Activated T-cell treated with anti-CD3 and anti-CD28 coated beads, Interleukin-2, amount 50 U/mL, for 72 hours (primary cell): Measurements from ENCODE around the gene CRISPLD2. TPM values are rescaled to one million over a fixed set of nuclear protein-coding genes. Genes with fewer than 3 reads are reported as not detected.

ENCODE experiments used
- ATAC-seq, 2 donors: fragments of 150-1000 bp; cut with Tn5 transposase; replicated peaks in 1 of 2; 2 replicates each; pipeline ENCODE4 v1.10.0; 2021; ENCODE audit warnings: moderate library complexity in 2 of 2, mild to moderate bottlenecking in 1 of 2
- DNase-seq, 2 donors: peaks; one replicate each; pipeline ENCODE4 v3.0.0; 2021 to 2022; ENCODE audit warnings: mixed read lengths in 1 of 2
- H3K27ac Mint-ChIP-seq: one replicate; pipeline ENCODE4 v1.8.0; 2022; ENCODE audit warnings: mild to moderate bottlenecking, moderate library complexity, mixed read lengths
- H3K27me3 Mint-ChIP-seq: one replicate; pipeline ENCODE4 v1.8.0; 2022; ENCODE audit warnings: low read depth, mixed read lengths
- H3K36me3 Mint-ChIP-seq, 2 donors: one replicate each; pipeline ENCODE4 v1.8.0; 2022; ENCODE audit warnings: mixed read lengths in 2 of 2, mild to moderate bottlenecking in 1 of 2; ENCODE audit not compliant: insufficient read depth in 2 of 2
- H3K4me1 Mint-ChIP-seq: one replicate; pipeline ENCODE4 v1.8.0; 2022; ENCODE audit warnings: low read depth, mixed read lengths
- H3K4me3 Mint-ChIP-seq, 2 donors: one replicate each; pipeline ENCODE4 v1.8.0; 2022; ENCODE audit warnings: mild to moderate bottlenecking in 2 of 2, mixed read lengths in 2 of 2, moderate library complexity in 2 of 2
- H3K9me3 Mint-ChIP-seq, 2 donors: one replicate each; pipeline ENCODE4 v1.8.0; 2022; ENCODE audit warnings: mixed read lengths in 2 of 2
- total RNA-seq, 2 donors: library from RNA; stranded (reverse); gene quantifications; one replicate each; pipeline ENCODE4 v1.2.3, GENCODE V29; 2022

Gene CRISPLD2
- total RNA-seq, 2 donors from 2014 or later: 0.38 to 0.51 TPM

GRCh38 chr16:84841787-84842300 lies 22.1 kb downstream of the CRISPLD2 start:
- Mint-ChIP-seq H3K4me1 (peaks cover 5% of the 10 kb centered on the region), H3K27ac (no peak overlapping the region), H3K36me3 (no peaks in the 10 kb centered on the region), H3K9me3 (no peaks in the 10 kb centered on the region), H3K27me3 (peaks cover 20% of the 10 kb centered on the region), H3K4me3 (peak overlapping the region in 1 of 2 donors; percentile 57)
- no peak for ATAC-seq
- DNase-seq: no peak

DNA sequence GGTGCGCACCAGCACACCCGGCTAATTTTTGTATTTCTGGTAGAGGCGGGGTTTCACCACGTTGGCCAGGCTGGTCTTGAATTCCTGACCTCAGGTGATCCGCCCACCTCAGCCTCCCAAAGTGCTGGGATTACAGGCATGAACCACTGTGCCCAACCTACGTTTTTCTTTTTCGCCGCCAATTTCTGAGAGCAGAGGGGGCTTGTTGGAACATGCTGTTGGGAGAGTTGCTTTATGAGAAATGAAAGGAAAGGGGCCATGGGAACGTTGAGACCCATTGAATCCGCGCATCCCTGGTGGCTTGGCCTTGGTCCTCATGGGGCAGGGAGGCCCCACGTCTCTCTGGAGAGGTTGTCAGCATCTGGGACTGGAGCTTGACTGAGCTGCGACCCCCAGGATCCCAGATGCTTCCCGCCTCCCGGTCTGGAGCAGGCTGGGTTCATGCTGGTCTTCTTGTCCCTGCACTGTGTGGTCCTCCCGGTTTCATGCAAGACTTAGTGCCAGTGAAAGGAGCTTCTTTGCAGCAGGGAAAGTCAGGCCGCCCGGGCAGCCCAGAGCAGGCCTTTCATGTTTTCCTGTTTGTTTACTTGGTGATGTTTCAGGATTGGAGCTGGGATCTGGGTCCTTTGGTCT lies 22.8 kb downstream of the CRISPLD2 start:
- no peak overlapping the region for H3K27ac Mint-ChIP-seq
- no peak for DNase-seq
- peak overlapping the region in 1 of 2 donors; percentile 29 for H3K4me3 Mint-ChIP-seq
- ATAC-seq: no peak
- peaks cover 20% of the 10 kb centered on the region for H3K27me3 Mint-ChIP-seq
- H3K4me1 Mint-ChIP-seq: peaks cover 5% of the 10 kb centered on the region
- no peaks in the 10 kb centered on the region for H3K36me3 Mint-ChIP-seq
- no peaks in the 10 kb centered on the region for H3K9me3 Mint-ChIP-seq

DNA sequence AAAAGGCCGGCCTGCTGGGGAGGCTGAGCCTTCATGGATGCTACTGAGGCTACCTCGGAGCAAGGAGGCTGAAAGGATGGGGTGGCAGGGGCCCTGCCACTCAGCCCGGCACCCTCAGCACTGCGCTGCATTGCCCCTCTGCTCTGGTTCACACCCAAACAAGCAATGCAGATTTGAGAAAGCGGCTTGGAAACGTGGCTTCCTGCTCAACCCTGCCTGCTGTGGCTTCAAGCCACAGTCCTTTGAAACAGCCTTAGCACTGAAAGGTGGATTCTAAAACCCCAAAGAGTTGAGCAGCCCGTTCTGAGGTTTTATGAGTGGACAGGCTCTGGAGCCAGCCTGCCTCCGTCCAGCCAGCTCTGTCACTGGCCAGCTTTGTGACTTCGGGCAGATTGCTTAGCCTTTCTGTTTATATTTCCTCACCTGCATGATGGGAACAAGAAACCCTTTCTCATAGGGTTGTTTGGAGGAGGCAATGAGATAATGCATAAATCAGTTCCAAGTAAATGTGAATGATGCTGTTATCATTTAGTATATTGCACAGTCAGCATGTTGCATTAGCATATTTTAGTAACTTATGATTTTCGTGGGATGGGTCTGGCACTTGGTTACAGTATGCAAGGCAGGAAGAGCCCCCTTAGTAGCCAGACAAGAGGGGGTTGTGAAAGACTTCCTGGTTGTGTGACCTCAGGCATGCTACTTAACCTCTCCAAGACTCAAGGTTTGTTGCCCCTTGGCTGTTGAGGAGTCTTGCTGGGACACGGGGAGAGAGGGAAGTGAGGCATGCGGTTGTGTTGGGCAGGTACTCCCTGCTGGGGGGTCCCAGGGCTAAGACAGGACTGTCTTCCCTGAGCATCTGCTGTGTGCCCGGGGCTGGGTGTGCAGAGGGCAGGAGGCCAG lies 23.6 kb downstream of the CRISPLD2 start:
- Mint-ChIP-seq H3K9me3 (no peaks in the 10 kb centered on the region), H3K27me3 (peaks cover 20% of the 10 kb centered on the region), H3K4me3 (no peak overlapping the region), H3K4me1 (peaks cover 5% of the 10 kb centered on the region), H3K36me3 (no peaks in the 10 kb centered on the region), H3K27ac (no peak overlapping the region)
- ATAC-seq (no peak), DNase-seq (no peak)

- H3K36me3 Mint-ChIP-seq: no peaks in the 10 kb centered on the region
These were observed 24.2 kb downstream of the CRISPLD2 start for GRCh38 chr16:84844049-84844350.

DNA sequence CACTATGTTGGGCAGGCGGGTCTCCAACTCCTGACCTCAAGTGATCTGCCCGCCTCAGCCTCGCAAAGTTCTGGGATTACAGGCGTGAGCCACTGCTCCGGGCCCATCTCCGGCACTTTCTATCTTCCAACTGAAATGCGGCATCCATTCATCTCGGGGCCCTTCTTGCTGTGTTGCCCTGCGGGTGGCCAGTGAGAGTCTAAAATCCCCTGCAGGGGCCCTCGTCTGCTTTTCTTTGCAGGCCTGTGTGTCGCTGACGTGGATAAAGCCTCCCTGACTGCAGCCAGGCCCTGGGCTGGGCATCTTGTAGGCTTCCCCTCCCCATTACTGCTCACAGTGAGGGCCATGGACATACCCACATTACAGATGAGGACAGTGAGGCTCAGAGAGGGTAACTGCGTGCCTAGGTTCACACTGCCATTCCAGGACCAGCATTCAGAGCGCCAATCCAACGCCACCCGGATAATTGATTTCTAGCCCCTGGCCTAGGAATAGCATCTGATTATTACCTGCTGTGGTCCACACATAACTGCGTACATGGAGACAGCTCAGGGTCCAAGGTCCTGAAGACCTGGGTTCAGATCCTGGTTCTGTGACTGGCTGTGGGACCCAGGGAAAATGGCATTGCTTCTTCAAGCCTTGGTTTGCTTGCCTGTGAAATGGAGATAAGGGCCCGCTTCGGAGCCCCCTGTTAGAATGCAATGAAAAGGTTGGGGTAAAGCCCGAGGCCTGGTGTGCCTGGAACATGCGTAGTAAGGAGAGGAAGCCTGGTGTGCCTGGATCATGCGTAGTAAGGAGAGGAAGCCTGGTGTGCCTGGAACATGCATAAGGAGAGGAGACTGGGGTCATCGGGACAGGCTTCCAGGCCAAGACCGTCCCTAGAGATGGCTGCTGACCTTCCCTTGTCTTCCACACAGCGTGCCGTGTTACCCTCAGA lies 25.0 kb downstream of the CRISPLD2 start:
- Mint-ChIP-seq H3K4me3 (no peak overlapping the region), H3K36me3 (no peaks in the 10 kb centered on the region), H3K27ac (no peak overlapping the region), H3K27me3 (peaks cover 20% of the 10 kb centered on the region), H3K9me3 (no peaks in the 10 kb centered on the region), H3K4me1 (peaks cover 5% of the 10 kb centered on the region)
- DNase-seq: no peak
- ATAC-seq: no peak

More at GRCh38 chr16:84844049-84844350, 24.2 kb downstream of the CRISPLD2 start:
- DNase-seq (no peak), ATAC-seq (no peak)
- no peak overlapping the region for H3K27ac Mint-ChIP-seq
- H3K27me3 Mint-ChIP-seq: peaks cover 20% of the 10 kb centered on the region
- peaks cover 5% of the 10 kb centered on the region for H3K4me1 Mint-ChIP-seq
- no peak overlapping the region for H3K4me3 Mint-ChIP-seq
- no peaks in the 10 kb centered on the region for H3K9me3 Mint-ChIP-seq

GRCh38 chr16:84845496-84846002 lies 25.8 kb downstream of the CRISPLD2 start:
- H3K4me3 Mint-ChIP-seq: no peak overlapping the region
- H3K9me3 Mint-ChIP-seq: no peaks in the 10 kb centered on the region
- no peaks in the 10 kb centered on the region for H3K36me3 Mint-ChIP-seq
- peaks cover 5% of the 10 kb centered on the region for H3K4me1 Mint-ChIP-seq
- H3K27ac Mint-ChIP-seq: no peak overlapping the region
- DNase-seq (no peak), ATAC-seq (no peak)
- H3K27me3 Mint-ChIP-seq: peaks cover 20% of the 10 kb centered on the region

GRCh38 chr16:84847564-84848355 lies 28.0 kb downstream of the CRISPLD2 start:
- Mint-ChIP-seq H3K4me1 (peaks cover 5% of the 10 kb centered on the region), H3K36me3 (no peaks in the 10 kb centered on the region), H3K27me3 (no peaks in the 10 kb centered on the region), H3K27ac (no peak overlapping the region), H3K9me3 (no peaks in the 10 kb centered on the region), H3K4me3 (no peak overlapping the region)
- no peak for DNase-seq
- no peak for ATAC-seq

- Mint-ChIP-seq H3K27ac (no peak overlapping the region), H3K4me3 (no peak overlapping the region), H3K27me3 (no peaks in the 10 kb centered on the region), H3K9me3 (no peaks in the 10 kb centered on the region), H3K4me1 (no peaks in the 10 kb centered on the region), H3K36me3 (no peaks in the 10 kb centered on the region)
- ATAC-seq (no peak), DNase-seq (no peak)
These were observed 29.3 kb downstream of the CRISPLD2 start for GRCh38 chr16:84848986-84849634.

GRCh38 chr16:84849751-84850150 lies 30.0 kb downstream of the CRISPLD2 start:
- no peak overlapping the region for H3K4me3 Mint-ChIP-seq
- no peak for DNase-seq
- H3K27ac Mint-ChIP-seq: no peak overlapping the region
- no peaks in the 10 kb centered on the region for H3K36me3 Mint-ChIP-seq
- ATAC-seq: no peak
- H3K4me1 Mint-ChIP-seq: no peaks in the 10 kb centered on the region
- no peaks in the 10 kb centered on the region for H3K9me3 Mint-ChIP-seq
- no peaks in the 10 kb centered on the region for H3K27me3 Mint-ChIP-seq

GRCh38 chr16:84850714-84851113 lies 30.9 kb downstream of the CRISPLD2 start:
- DNase-seq (no peak), ATAC-seq (no peak)
- Mint-ChIP-seq H3K4me1 (no peaks in the 10 kb centered on the region), H3K4me3 (no peak overlapping the region), H3K36me3 (no peaks in the 10 kb centered on the region), H3K27ac (no peak overlapping the region), H3K27me3 (no peaks in the 10 kb centered on the region), H3K9me3 (no peaks in the 10 kb centered on the region)

GRCh38 chr16:84851192-84852127 lies 31.7 kb downstream of the CRISPLD2 start:
- Mint-ChIP-seq H3K36me3 (no peaks in the 10 kb centered on the region), H3K4me1 (no peaks in the 10 kb centered on the region), H3K27me3 (no peaks in the 10 kb centered on the region), H3K4me3 (no peak overlapping the region), H3K27ac (no peak overlapping the region), H3K9me3 (no peaks in the 10 kb centered on the region)
- DNase-seq: no peak
- no peak for ATAC-seq
